ENCODE measurements around the gene COPA. TPM values are rescaled to one million over a fixed set of nuclear protein-coding genes. Genes with fewer than 3 reads are reported as not detected.

COPA gene
- total RNA-seq, 2 donors from 2014 or later: 123 to 129 TPM

DNA sequence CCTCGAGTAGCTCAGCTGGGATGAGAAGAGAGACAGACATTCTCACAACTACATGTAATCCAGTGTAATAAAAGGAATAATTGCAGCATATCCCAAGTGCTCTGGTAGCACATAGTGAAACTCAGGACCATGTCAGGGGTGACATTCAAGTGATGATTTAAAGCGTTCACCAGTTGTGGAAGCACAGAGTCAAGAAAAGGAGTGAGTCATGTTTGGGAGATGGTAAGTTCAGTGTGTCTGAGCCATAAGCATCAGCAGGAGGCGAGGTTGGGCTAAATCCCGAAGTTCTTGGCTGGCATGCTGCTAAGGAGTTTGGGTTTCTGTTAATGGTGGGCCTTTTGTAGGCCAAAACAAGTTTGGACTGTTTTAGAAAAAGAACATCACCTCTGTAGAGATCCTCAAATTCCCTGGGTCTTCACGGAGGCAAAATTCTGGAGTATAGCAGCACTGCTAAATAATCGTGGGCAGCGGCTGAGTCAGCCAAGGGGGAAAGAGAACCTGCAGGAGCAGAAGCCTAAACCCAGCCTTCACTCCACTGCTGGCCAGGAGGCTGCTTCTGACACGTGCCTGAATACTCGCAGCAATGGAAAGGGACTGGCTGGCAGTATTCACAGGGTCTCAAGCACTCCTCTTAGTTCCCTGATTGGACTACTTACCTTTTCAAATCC, 16.6 kb upstream of the COPA start:
- no peaks in the 10 kb centered on the region for H3K9me3 ChIP-seq
- no peaks in the 10 kb centered on the region for H3K4me1 ChIP-seq (replicated peaks)
- H3K4me3 ChIP-seq: no peak overlapping the region
- H3K27ac ChIP-seq: no peak overlapping the region
- intact Hi-C loops (cut with DNase I): no loop called here
- TF ChIP-seq POLR2A (IDR thresholded peaks at IDR 0.05) (no peak), POLR2AphosphoS5 (IDR thresholded peaks at IDR 0.05) (no peak)
- TF ChIP-seq, protein P1, sequence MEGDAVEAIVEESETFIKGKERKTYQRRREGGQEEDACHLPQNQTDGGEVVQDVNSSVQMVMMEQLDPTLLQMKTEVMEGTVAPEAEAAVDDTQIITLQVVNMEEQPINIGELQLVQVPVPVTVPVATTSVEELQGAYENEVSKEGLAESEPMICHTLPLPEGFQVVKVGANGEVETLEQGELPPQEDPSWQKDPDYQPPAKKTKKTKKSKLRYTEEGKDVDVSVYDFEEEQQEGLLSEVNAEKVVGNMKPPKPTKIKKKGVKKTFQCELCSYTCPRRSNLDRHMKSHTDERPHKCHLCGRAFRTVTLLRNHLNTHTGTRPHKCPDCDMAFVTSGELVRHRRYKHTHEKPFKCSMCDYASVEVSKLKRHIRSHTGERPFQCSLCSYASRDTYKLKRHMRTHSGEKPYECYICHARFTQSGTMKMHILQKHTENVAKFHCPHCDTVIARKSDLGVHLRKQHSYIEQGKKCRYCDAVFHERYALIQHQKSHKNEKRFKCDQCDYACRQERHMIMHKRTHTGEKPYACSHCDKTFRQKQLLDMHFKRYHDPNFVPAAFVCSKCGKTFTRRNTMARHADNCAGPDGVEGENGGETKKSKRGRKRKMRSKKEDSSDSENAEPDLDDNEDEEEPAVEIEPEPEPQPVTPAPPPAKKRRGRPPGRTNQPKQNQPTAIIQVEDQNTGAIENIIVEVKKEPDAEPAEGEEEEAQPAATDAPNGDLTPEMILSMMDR (IDR thresholded peaks at IDR 0.05): no peak
- H3K27me3 ChIP-seq (replicated peaks; ENCODE audit: insufficient read depth): no peaks in the 10 kb centered on the region
- no peak for DNase-seq (ENCODE audit: low spot score)
- H3K36me3 ChIP-seq: peaks cover 4 to 8% of the 10 kb centered on the region in 2 donors
- WGBS: 80% methylated on average over 9 of the region's 9 CpGs

DNA sequence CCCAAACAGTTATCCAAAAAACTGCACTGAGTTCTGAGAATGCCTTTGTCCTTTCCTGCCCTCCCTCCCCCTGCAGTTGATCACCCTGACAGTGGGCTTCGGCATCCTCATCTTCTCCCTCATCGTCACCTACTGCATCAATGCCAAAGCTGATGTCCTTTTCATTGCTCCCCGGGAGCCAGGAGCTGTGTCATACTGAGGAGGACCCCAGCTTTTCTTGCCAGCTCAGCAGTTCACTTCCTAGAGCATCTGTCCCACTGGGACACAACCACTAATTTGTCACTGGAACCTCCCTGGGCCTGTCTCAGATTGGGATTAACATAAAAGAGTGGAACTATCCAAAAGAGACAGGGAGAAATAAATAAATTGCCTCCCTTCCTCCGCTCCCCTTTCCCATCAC, 15.0 kb upstream of the COPA start:
- no peak for TF ChIP-seq POLR2A (IDR thresholded peaks at IDR 0.05)
- no peak for DNase-seq (ENCODE audit: low spot score)
- intact Hi-C loops (cut with DNase I): no loop called here

DNA sequence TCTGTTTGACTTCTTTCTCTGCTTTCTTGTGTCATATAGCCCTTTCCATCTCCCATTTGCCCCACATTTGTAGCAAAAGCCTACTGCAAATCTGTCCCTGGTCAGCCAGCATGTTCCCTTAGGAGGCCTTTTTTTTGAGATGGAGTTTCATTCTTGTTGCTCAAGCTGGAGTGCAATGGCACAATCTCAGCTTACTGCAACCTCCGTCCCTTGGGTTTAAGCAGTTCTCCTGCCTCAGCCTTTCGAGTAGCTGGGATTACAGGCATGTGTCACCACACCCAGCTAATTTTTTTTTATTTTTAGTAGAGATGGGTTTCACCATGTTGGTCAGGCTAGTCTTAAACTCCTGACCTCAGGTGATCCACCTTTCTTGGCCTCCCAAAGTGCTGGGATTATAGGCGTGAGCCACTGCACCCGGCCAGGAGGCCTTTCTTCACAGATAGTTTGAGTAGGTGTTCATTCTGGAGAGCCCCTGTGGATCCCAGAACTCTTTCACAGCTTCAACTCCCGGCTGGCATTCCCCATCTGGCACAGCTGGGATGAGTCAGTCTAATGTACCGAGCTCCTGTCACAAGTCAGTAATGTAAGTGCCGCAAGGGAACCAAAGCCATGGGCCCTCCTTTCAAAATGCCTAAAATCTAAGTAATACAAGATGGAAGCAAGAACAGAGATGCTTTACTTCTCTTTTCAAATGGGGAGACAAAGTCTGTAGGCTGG, 14.4 kb upstream of the COPA start:
- H3K4me1 ChIP-seq (replicated peaks): no peaks in the 10 kb centered on the region
- TF ChIP-seq POLR2A (IDR thresholded peaks at IDR 0.05) (no peak), POLR2AphosphoS5 (IDR thresholded peaks at IDR 0.05) (no peak)
- TF ChIP-seq, protein P1 (IDR thresholded peaks at IDR 0.05): no peak
- WGBS: 81% methylated on average over 7 of the region's 7 CpGs
- peaks cover 15 to 25% of the 10 kb centered on the region in 2 donors for H3K36me3 ChIP-seq
- no peaks in the 10 kb centered on the region for H3K27me3 ChIP-seq (replicated peaks; ENCODE audit: insufficient read depth)
- no peak overlapping the region for H3K4me3 ChIP-seq
- no peak overlapping the region for H3K27ac ChIP-seq
- intact Hi-C loops (cut with DNase I): no loop called here
- no peak for DNase-seq (ENCODE audit: low spot score)
- no peaks in the 10 kb centered on the region for H3K9me3 ChIP-seq

More for the DNA sequence above, 15.0 kb upstream of the COPA start:
- WGBS: 91% methylated on average over 4 of the region's 4 CpGs
- no peak overlapping the region for H3K4me3 ChIP-seq
- H3K27me3 ChIP-seq (replicated peaks; ENCODE audit: insufficient read depth): no peaks in the 10 kb centered on the region
- no peaks in the 10 kb centered on the region for H3K9me3 ChIP-seq
- peaks cover 10 to 24% of the 10 kb centered on the region in 2 donors for H3K36me3 ChIP-seq
- H3K27ac ChIP-seq: no peak overlapping the region
- no peaks in the 10 kb centered on the region for H3K4me1 ChIP-seq (replicated peaks)

GRCh38 chr1:160354388-160354985, 11.4 kb upstream of the COPA start:
- 79% methylated on average over 5 of the region's 5 CpGs for WGBS
- DNase-seq (ENCODE audit: low spot score): no peak
- intact Hi-C loops (cut with DNase I): no loop called here
- no peaks in the 10 kb centered on the region for H3K9me3 ChIP-seq
- peaks cover 15 to 25% of the 10 kb centered on the region in 2 donors for H3K36me3 ChIP-seq
- H3K4me3 ChIP-seq: no peak overlapping the region
- H3K27ac ChIP-seq: no peak overlapping the region
- TF ChIP-seq POLR2AphosphoS5 (IDR thresholded peaks at IDR 0.05): no peak
- TF ChIP-seq, protein P1 (IDR thresholded peaks at IDR 0.05): peak in 1 of 4 experiments; percentile 25
- H3K4me1 ChIP-seq (replicated peaks): no peaks in the 10 kb centered on the region
- no peaks in the 10 kb centered on the region for H3K27me3 ChIP-seq (replicated peaks; ENCODE audit: insufficient read depth)

DNA sequence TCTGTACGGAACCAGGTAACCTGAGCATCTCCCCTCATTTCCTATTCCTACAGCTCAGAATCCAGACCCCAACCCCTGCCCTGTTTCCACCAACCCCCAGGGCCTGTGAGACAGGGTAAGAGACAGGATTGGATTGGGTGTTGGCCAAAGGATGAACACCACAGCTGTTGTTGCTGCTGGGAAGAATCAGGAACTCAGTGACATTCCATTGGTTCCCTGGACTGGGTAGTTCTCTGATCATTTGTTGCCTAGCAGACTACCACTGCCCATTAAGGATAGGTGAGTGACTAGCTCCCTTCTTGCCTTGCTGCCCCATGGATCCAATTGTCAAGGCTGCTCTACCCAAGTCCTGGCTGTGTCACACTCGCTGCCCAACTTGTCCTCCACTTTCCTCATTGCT, 10.2 kb upstream of the COPA start:
- TF ChIP-seq, protein P1 (IDR thresholded peaks at IDR 0.05): no peak
- TF ChIP-seq POLR2AphosphoS5 (IDR thresholded peaks at IDR 0.05) (no peak), POLR2A (IDR thresholded peaks at IDR 0.05) (no peak)
- intact Hi-C loops (cut with DNase I): no loop called here
- no peak overlapping the region for H3K27ac ChIP-seq
- no peaks in the 10 kb centered on the region for H3K9me3 ChIP-seq
- H3K27me3 ChIP-seq (replicated peaks; ENCODE audit: insufficient read depth): no peaks in the 10 kb centered on the region
- H3K4me3 ChIP-seq: no peak overlapping the region
- no peak for DNase-seq (ENCODE audit: low spot score)
- 95% methylated on average over 2 of the region's 2 CpGs for WGBS
- H3K36me3 ChIP-seq: peaks cover 15 to 28% of the 10 kb centered on the region in 2 donors
- H3K4me1 ChIP-seq (replicated peaks): no peaks in the 10 kb centered on the region
